Psoas muscle (tissue), 8 donors: ENCODE measurements around the gene PRND. TPM values are rescaled to one million over a fixed set of nuclear protein-coding genes. Genes with fewer than 3 reads are reported as not detected.

Source experiments
- ATAC-seq, 4 donors: fragments of 200-7000 bp; cut with Tn5 transposase; one replicate each; pipeline ENCODE4 v1.9.1; 2020; ENCODE audit warnings: moderate library complexity in 3 of 4, mild to moderate bottlenecking in 2 of 4
- DNase-seq, 2 donors: peaks; one replicate each; pipeline ENCODE4 v3.0.0-alpha.2; 2020
- H3K27ac ChIP-seq: fragments of 200-600 bp; one replicate; pipeline ENCODE4 v1.8.0; 2022
- H3K27me3 ChIP-seq, 3 donors: fragments of 200-600 bp in 1 of 3; one replicate each; pipeline versions ENCODE4 v1.6.1 to v1.8.0; 2013 to 2022; ENCODE audit warnings: low read length in 2 of 3, mild to moderate bottlenecking in 2 of 3, moderate library complexity in 1 of 3; ENCODE audit not compliant: insufficient read depth in 3 of 3
- H3K36me3 ChIP-seq, 2 donors: fragments of 200-600 bp in 1 of 2; one replicate each; pipeline versions ENCODE4 v1.6.1 to v1.8.0; 2013 to 2022; ENCODE audit warnings: low read depth in 1 of 2, mild to moderate bottlenecking in 1 of 2, moderate library complexity in 1 of 2; ENCODE audit not compliant: insufficient read depth in 1 of 2
- H3K4me1 ChIP-seq: fragments of 200-600 bp; one replicate; pipeline ENCODE4 v1.8.0; 2022
- H3K4me3 ChIP-seq: fragments of 200-600 bp; one replicate; pipeline ENCODE4 v1.8.0; 2022; ENCODE audit warnings: mild to moderate bottlenecking
- H3K9me3 ChIP-seq: fragments of 200-600 bp; one replicate; pipeline ENCODE4 v1.8.0; 2022
- CTCF ChIP-seq: fragments of 200-600 bp; IDR thresholded peaks from one replicate; pipeline ENCODE4 v1.8.0; 2022; ENCODE audit warnings: antibody characterized with exemption
- whole genome bisulfite sequencing, 3 donors: extraction: QIAGEN DNeasy Blood & Tissue Kit; methylation state at CpG; one replicate each; pipeline versions ENCODE4 v1.1.6 to v1.1.7; 2013; 5-methylcytosine and 5-hydroxymethylcytosine counted together
- intact Hi-C, 2 donors: fragments of 100-400 bp; cut with DNase I; formaldehyde crosslinking; loops; one replicate each; pipeline versions ENCODE4 v1.11.0 to v1.14.2; 2022
- polyA plus RNA-seq, 3 donors: library from polyadenylated mRNA; stranded (reverse); fragments of 200-250 nt; gene quantifications; one replicate each; pipeline ENCODE4 v1.2.3, GENCODE V29; 2013
- total RNA-seq, 4 donors: library from RNA; stranded (reverse); fragmentation: NEBNext Ultra II Directional in 2 of 4; extraction: Animal tissue kit (Norgen Biotek cat#: 25700) in 2 of 4; gene quantifications; one replicate each; pipeline versions ENCODE4 v1.2.1 to v1.2.4, GENCODE V29; 2021 to 2023
- donor health status: healthy with polysubstance abuse.
- donor health status: DM: no; HTN: no; CAD: no; lungs with moderate emphysema.
- donor health status: Bipolar disorder and iron deficiency.
- donor health status: healthy.
- donor health status: DM: yes; HTN: yes; CAD: no.
- donor health status: DM: no; HTN: no; CAD: no.
- donor health status: DM: no; HTN: no; CAD: no.
- donor health status: DM: yes; HTN: yes; CAD: no.

The PRND gene
- total and polyA plus RNA-seq, 7 donors, result not detected

GRCh38 chr20:4764805-4765204, 43.1 kb downstream of the PRND start:
- no peak for TF ChIP-seq CTCF
- Histone ChIP-seq H3K9me3 (no peaks in the 10 kb centered on the region), H3K4me3 (no peak overlapping the region), H3K36me3 (no peaks in the 10 kb centered on the region), H3K4me1 (peaks cover 6% of the 10 kb centered on the region), H3K27me3 (peaks cover 0 to 9% (median 0%) of the 10 kb centered on the region in 3 donors), H3K27ac (no peak overlapping the region)
- DNase-seq, result no peak
- intact Hi-C loops, result no loop called here
- ATAC-seq, result no peak
- WGBS, 3 donors, result 0 to 83% (median 27%) methylated on average over 1 of the region's 1 CpG

- no peak for TF ChIP-seq CTCF
- ATAC-seq (no peak), DNase-seq (no peak)
- H3K27ac ChIP-seq, result no peak overlapping the region
- intact Hi-C loops, result no loop called here
- H3K4me3 ChIP-seq, result no peak overlapping the region
- no peaks in the 10 kb centered on the region for H3K9me3 ChIP-seq
- peaks cover 6% of the 10 kb centered on the region for H3K4me1 ChIP-seq
- peaks cover 0 to 9% (median 0%) of the 10 kb centered on the region in 3 donors for H3K27me3 ChIP-seq
- 93 to 97% (median 96%) methylated on average over 3 of the region's 3 CpGs for WGBS, 3 donors
- H3K36me3 ChIP-seq, result no peaks in the 10 kb centered on the region
These were observed 44.0 kb downstream of the PRND start for GRCh38 chr20:4765681-4766080.

- intact Hi-C loops, result no loop called here
- no peak for TF ChIP-seq CTCF
- ATAC-seq, result no peak
These were observed 44.9 kb downstream of the PRND start for GRCh38 chr20:4766631-4767030.

GRCh38 chr20:4767084-4767483, 45.4 kb downstream of the PRND start:
- DNase-seq (no peak), ATAC-seq (no peak)
- Histone ChIP-seq H3K27me3 (no peaks in the 10 kb centered on the region), H3K4me1 (no peaks in the 10 kb centered on the region), H3K4me3 (no peak overlapping the region), H3K9me3 (peaks cover 3% of the 10 kb centered on the region), H3K27ac (no peak overlapping the region), H3K36me3 (no peaks in the 10 kb centered on the region)
- no peak for TF ChIP-seq CTCF
- WGBS, 3 donors, result 86 to 95% (median 87%) methylated on average over 3 of the region's 3 CpGs
- intact Hi-C loops, result no loop called here

More at GRCh38 chr20:4766631-4767030, 44.9 kb downstream of the PRND start:
- no peaks in the 10 kb centered on the region for H3K4me1 ChIP-seq
- H3K27ac ChIP-seq, result no peak overlapping the region
- no peak overlapping the region for H3K4me3 ChIP-seq
- H3K36me3 ChIP-seq, result no peaks in the 10 kb centered on the region
- 78 to 87% (median 79%) methylated on average over 2 of the region's 2 CpGs for WGBS, 3 donors
- H3K9me3 ChIP-seq, result peaks cover 3% of the 10 kb centered on the region
- no peak for DNase-seq
- H3K27me3 ChIP-seq, result peaks cover 0 to under 1% (median 0%) of the 10 kb centered on the region in 3 donors

GRCh38 chr20:4769328-4769727, 47.6 kb downstream of the PRND start:
- intact Hi-C loops, result loop anchor here in 1 of 2 donors (2.0 kb wide), 1 partner anchor 325 kb away; no protein-coding TSS in a partner anchor
- H3K27ac ChIP-seq, result no peak overlapping the region
- H3K27me3 ChIP-seq, result no peaks in the 10 kb centered on the region
- no peak for TF ChIP-seq CTCF
- H3K4me1 ChIP-seq, result no peaks in the 10 kb centered on the region
- 76 to 88% (median 77%) methylated on average over 2 of the region's 2 CpGs for WGBS, 3 donors
- DNase-seq (no peak), ATAC-seq (no peak)
- H3K9me3 ChIP-seq, result peaks cover 3% of the 10 kb centered on the region
- H3K4me3 ChIP-seq, result no peak overlapping the region
- no peaks in the 10 kb centered on the region for H3K36me3 ChIP-seq
